ENCODE data around the gene TBL1X.

Gene TBL1X

GRCh38 chrX:9635803-9636202, 170.9 kb downstream of the TBL1X start:
- no peak for DNase-seq

- DNase-seq = no peak
Measured at GRCh38 chrX:9638871-9639270, 174.0 kb downstream of the TBL1X start.

GRCh38 chrX:9642270-9642995, 177.6 kb downstream of the TBL1X start:
- DNase-seq = no peak

GRCh38 chrX:9643807-9644206, 178.9 kb downstream of the TBL1X start:
- no peak for DNase-seq

GRCh38 chrX:9644335-9644734, 179.5 kb downstream of the TBL1X start:
- peak; percentile 44 for DNase-seq

- no peak for DNase-seq
Measured at GRCh38 chrX:9646471-9647224, 181.8 kb downstream of the TBL1X start.

- DNase-seq = no peak
Measured at GRCh38 chrX:9647431-9647830, 182.6 kb downstream of the TBL1X start.

GRCh38 chrX:9650091-9650490, 185.2 kb downstream of the TBL1X start:
- DNase-seq = no peak

GRCh38 chrX:9651737-9652136, 186.9 kb downstream of the TBL1X start:
- DNase-seq = no peak

- no peak for DNase-seq
Measured at GRCh38 chrX:9654929-9655328, 190.1 kb downstream of the TBL1X start.

GRCh38 chrX:9656277-9656676, 191.4 kb downstream of the TBL1X start:
- no peak for DNase-seq

GRCh38 chrX:9656871-9657270, 192.0 kb downstream of the TBL1X start:
- no peak for DNase-seq

- DNase-seq = no peak
Measured at GRCh38 chrX:9657590-9658256, 192.9 kb downstream of the TBL1X start.

GRCh38 chrX:9658409-9658808, 193.6 kb downstream of the TBL1X start:
- DNase-seq = no peak

GRCh38 chrX:9659571-9660195, 194.8 kb downstream of the TBL1X start:
- DNase-seq = no peak

GRCh38 chrX:9662148-9662547, 197.3 kb downstream of the TBL1X start:
- no peak for DNase-seq

- DNase-seq = no peak
Measured at GRCh38 chrX:9663216-9663615, 198.4 kb downstream of the TBL1X start.

- DNase-seq = no peak
Measured at GRCh38 chrX:9664224-9664623, 199.4 kb downstream of the TBL1X start.

GRCh38 chrX:9665113-9665512, 200.3 kb downstream of the TBL1X start:
- no peak for DNase-seq

GRCh38 chrX:9668537-9668936, 203.7 kb downstream of the TBL1X start:
- DNase-seq = no peak

- DNase-seq = no peak
Measured at GRCh38 chrX:9670136-9670814, 205.4 kb downstream of the TBL1X start.

GRCh38 chrX:9671998-9672397, 207.1 kb downstream of the TBL1X start:
- DNase-seq = no peak

GRCh38 chrX:9676306-9676705, 211.4 kb downstream of the TBL1X start:
- DNase-seq = no peak

Measured in stimulated activated CD8-positive, alpha-beta memory T cell treated with anti-CD3 and anti-CD28 coated beads, Interleukin-4, amount 100 ng/mL, for 48 hours (primary cell).